T-helper 2 cell treated with Interferon-gamma antibody and Interleukin-4, amounts not matched to agents 5 μg/mL and 100 μg/mL, for 36 hours (primary cell): Measurements from ENCODE around the gene FOXP1.

Experiments used
- DNase-seq: peaks from one replicate; pipeline ENCODE4 v3.0.0; 2021; ENCODE audit warnings: low spot score
- H3K27ac Mint-ChIP-seq: one replicate; pipeline ENCODE4 v1.8.0; 2021; ENCODE audit warnings: mild to moderate bottlenecking, mixed read lengths
- H3K27me3 Mint-ChIP-seq: one replicate; pipeline ENCODE4 v1.8.0; 2021; ENCODE audit warnings: low read depth, mixed read lengths
- H3K36me3 Mint-ChIP-seq: one replicate; pipeline ENCODE4 v1.8.0; 2021; ENCODE audit warnings: low read depth, mixed read lengths
- H3K4me1 Mint-ChIP-seq: one replicate; pipeline ENCODE4 v1.8.0; 2021; ENCODE audit warnings: low read depth, mixed read lengths
- H3K4me3 Mint-ChIP-seq: one replicate; pipeline ENCODE4 v1.8.0; 2022; ENCODE audit warnings: mild to moderate bottlenecking, moderate library complexity, mixed read lengths
- H3K9me3 Mint-ChIP-seq: one replicate; pipeline ENCODE4 v1.8.0; 2021; ENCODE audit warnings: mixed read lengths

Gene FOXP1

DNA sequence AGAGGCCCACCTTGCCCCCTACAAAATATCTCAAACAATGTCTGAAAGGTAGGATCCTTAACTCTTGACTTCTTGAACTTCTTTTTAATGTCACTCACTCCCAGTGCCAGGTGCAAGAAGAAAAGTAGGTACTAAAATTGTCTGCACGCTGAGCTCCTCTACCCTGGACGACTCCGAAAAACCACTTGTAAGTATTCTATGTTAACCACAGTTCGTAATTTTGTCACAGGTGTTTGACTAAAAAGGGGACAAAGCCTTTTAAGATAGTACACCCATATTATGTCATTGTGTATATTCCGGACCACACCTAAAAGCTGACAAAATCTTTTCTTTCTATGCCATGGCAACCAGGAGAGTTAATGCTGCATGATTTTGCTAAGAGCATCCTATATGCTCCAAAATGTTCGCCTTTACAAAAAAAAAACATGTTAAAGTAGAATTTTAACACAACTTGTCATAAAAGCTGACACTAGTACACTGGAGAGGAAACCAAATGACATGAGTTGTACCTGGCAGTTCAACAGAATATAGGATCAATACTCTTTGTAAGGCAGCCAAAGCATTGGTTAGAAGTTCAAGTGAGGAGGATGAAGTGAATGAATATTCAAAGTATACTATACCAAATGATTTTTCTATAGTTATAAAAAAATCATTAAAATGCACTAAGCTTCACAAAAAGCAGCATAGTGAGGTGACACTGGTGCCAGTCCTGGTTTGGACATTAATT lies 210.5 kb downstream of the FOXP1 start:
- H3K4me3 Mint-ChIP-seq = peak overlapping the region; percentile 19
- peaks cover 14% of the 10 kb centered on the region for H3K27me3 Mint-ChIP-seq
- H3K4me1 Mint-ChIP-seq = peaks cover 23% of the 10 kb centered on the region
- no peaks in the 10 kb centered on the region for H3K9me3 Mint-ChIP-seq
- peak overlapping the region; percentile 74 for H3K27ac Mint-ChIP-seq
- peaks cover 17% of the 10 kb centered on the region for H3K36me3 Mint-ChIP-seq
- no peak for DNase-seq

DNA sequence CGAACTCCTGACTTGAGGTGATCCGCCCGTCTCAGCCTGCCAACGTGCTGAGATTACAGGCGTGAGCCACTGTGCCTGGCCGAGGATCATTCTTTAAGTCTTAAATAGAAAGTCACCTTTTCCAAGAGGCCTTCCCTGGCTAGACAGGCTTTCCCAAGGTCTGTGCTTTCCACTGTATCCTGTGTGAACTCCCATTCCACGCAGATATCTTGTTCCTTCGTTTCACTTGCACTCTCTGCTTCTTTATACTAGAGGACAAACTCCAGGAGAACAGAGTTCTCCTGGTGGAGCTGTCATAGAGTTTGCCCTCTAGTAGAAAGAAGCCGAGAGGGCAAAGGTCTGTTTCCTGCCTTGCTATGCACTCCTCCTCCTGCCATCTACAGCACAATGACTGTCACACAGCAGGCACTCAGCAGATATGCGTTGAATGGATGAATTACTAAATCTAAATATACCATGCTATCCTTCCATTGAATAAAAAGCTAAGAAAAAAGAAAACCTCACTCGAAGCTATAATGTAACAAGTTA lies 211.2 kb downstream of the FOXP1 start:
- Mint-ChIP-seq H3K27ac (peak overlapping the region; percentile 74), H3K4me3 (peak overlapping the region; percentile 41), H3K9me3 (no peaks in the 10 kb centered on the region), H3K27me3 (peaks cover 14% of the 10 kb centered on the region), H3K4me1 (peaks cover 21% of the 10 kb centered on the region), H3K36me3 (peaks cover 13% of the 10 kb centered on the region)
- DNase-seq = no peak

DNA sequence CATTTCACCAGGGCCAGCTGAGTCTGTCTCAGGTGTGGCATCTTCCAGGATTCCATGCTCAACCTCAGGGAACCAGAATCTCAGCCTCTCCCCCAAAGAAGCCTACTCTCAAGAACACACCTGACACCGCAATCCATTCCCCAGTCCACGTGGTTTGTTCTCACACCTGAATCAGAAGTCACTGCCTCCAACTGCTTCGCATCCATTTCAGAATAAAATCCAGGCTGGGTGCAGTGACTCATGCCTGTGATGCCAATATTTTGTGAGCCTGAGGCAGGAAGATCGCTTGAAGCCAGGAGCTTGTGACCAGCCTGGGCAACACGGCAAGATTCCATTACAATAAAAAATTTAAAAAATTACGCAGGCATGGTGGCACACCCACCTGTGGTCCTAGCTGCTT lies 212.2 kb downstream of the FOXP1 start:
- peaks cover 14% of the 10 kb centered on the region for H3K27me3 Mint-ChIP-seq
- H3K4me3 Mint-ChIP-seq = no peak overlapping the region
- peaks cover 25% of the 10 kb centered on the region for H3K4me1 Mint-ChIP-seq
- no peak for DNase-seq
- no peaks in the 10 kb centered on the region for H3K9me3 Mint-ChIP-seq
- H3K36me3 Mint-ChIP-seq = peaks cover 12% of the 10 kb centered on the region
- no peak overlapping the region for H3K27ac Mint-ChIP-seq

DNA sequence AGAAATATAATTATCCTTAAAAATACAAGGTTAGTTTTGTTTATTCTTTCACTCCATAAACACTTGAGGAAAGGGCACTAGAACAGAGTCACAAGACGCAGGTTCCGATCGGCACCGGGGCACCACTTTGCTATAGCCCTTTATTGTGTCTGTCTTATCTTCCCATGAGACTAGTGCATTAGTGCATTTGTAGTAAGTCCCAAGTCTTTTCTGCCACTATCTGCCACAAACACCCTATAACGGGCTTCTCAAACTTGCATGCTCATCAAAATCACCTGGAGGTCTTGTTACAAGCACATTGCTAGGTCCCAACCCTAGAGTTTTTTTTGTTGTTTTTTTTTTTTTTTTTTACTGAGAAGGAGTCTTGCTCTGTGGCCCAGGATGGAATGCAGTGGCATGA lies 213.1 kb downstream of the FOXP1 start:
- Mint-ChIP-seq H3K36me3 (peaks cover 7% of the 10 kb centered on the region), H3K27me3 (peaks cover 17% of the 10 kb centered on the region), H3K4me3 (no peak overlapping the region), H3K27ac (no peak overlapping the region), H3K9me3 (no peaks in the 10 kb centered on the region), H3K4me1 (peaks cover 25% of the 10 kb centered on the region)
- DNase-seq = no peak

DNA sequence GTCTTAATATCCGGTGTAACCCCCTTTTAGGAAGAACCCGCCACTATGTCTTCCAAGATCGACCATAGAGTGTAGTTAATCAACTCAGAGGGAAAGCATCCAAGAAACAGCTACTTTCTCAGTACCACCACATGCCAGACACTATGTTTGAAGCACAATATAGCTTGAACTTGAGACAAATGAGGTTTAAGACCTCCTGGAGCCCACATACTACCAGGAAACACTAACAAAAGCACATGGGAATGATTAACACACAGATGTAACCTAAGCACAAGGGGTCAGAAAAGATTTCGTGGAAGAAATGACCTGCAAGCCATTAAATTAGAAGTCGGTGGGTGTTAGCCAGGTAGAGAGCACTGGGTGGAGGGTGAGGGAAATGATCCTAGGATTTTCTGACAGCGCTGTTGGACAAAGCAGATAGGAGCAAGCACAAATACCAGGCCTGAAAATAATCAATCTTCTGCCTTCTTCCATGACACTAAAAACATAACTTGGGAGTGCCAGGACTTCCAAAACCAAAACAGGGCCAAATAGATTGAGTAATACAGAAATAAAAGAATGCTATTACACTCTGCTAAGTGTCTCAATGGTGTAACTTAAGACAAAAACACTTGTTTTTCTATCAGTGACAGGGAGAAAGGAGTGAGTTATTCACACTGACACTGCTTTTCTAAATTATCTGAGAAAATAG lies 213.7 kb downstream of the FOXP1 start:
- Mint-ChIP-seq H3K27me3 (peaks cover 13% of the 10 kb centered on the region), H3K9me3 (no peaks in the 10 kb centered on the region), H3K36me3 (peaks cover 3% of the 10 kb centered on the region), H3K4me1 (peaks cover 30% of the 10 kb centered on the region), H3K27ac (no peak overlapping the region), H3K4me3 (no peak overlapping the region)
- no peak for DNase-seq

DNA sequence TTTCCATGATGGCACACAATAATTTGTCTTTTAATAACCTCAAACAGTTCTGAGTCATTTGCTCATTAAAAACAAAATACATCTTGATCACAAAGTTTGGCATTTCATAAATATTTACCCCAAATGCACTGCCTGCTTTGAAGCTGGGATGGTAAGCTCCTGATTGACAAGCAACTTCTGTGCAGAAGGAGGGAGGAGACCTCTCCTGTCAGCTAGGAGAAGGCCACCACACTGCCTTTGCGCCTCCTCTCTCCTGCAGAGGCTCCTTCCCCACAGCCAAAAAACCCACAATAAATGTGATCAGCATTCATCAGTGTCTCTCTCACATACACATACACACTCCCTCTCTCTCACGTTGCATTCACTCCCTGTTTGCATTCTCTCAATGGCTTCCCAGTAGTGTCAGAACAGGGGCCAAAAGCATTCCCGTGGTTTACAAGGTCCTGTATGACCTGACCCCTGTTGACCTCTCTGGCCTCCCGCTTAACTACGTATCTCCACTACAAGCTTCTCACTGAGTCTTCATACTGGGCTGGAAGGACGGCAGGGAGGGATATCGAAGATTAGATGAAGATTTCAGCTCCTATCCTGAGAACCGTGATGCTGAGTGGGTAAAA lies 216.4 kb downstream of the FOXP1 start:
- Mint-ChIP-seq H3K4me1 (peaks cover 27% of the 10 kb centered on the region), H3K36me3 (no peaks in the 10 kb centered on the region), H3K27me3 (peaks cover 3% of the 10 kb centered on the region), H3K27ac (no peak overlapping the region), H3K4me3 (no peak overlapping the region), H3K9me3 (no peaks in the 10 kb centered on the region)
- no peak for DNase-seq

DNA sequence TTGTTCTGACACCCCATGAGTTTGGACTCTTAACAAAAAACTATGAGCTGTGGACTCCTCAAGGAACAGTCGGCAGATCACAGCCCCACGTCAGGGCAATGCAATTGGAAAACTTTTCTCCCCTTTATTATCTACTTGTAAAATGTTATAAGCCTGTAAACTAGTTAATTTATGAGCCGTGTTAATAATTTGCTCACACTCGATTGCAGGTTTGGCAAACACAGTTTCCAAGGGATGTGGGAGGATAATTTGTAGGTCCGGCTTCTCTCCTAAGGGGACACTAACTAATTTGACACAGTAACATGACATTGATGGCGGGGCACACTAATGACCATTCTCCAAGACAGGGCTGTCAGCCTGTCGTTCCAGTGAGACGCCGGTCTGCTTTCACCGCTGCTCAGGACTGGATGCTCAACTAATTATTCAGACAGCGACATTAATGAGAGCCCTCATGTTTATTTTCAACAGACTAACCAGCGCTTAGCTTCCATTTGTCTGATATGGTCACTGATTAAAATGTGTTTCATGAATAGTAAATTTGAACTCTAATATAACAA lies 222.1 kb downstream of the FOXP1 start:
- peaks cover 4% of the 10 kb centered on the region for H3K36me3 Mint-ChIP-seq
- peaks cover 3% of the 10 kb centered on the region for H3K27me3 Mint-ChIP-seq
- H3K4me3 Mint-ChIP-seq = no peak overlapping the region
- H3K9me3 Mint-ChIP-seq = no peaks in the 10 kb centered on the region
- peaks cover 63% of the 10 kb centered on the region for H3K4me1 Mint-ChIP-seq
- H3K27ac Mint-ChIP-seq = no peak overlapping the region
- no peak for DNase-seq

DNA sequence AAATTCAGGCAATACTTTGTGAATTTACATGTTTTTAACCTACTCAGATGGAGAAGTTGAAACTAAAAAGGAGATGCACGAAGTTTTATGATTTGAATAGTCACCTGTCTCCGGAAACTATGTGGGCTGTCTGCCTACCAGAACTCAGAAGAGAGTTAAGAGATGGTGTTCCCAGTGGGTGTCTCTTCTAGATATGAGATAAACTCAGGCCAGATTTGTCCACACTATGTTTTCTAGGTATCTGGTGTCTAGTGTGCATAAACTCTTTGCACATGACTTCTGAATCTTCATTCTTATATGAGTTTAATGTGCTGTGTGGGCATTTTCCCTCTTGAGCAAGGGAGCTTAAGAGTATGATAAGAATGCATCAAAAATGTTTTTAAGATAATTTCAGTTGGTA lies 222.8 kb downstream of the FOXP1 start:
- peaks cover 5% of the 10 kb centered on the region for H3K36me3 Mint-ChIP-seq
- H3K27ac Mint-ChIP-seq = peak overlapping the region; percentile 85
- peak; percentile 64 for DNase-seq
- H3K27me3 Mint-ChIP-seq = no peaks in the 10 kb centered on the region
- H3K4me1 Mint-ChIP-seq = peaks cover 65% of the 10 kb centered on the region
- H3K9me3 Mint-ChIP-seq = no peaks in the 10 kb centered on the region
- H3K4me3 Mint-ChIP-seq = peak overlapping the region; percentile 71

DNA sequence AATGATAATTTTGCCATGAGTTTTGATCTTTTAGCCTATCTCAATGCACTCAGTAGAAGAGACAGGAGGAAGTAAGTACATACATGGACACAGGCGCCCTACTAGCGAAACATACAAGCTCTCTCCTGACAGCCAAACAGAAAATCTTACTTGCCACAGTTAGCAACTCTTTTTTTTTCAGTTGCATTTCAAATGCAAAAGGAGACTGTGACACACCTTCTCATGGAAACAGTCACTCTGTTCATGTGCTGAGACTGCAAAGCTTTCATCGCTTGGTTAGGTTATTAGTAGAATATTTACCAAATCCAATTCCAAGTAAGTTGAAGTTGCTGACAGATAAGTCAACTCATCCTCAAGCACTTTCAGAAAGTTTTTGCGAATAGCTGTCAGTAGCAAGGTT lies 223.3 kb downstream of the FOXP1 start:
- Mint-ChIP-seq H3K36me3 (peaks cover 8% of the 10 kb centered on the region), H3K4me1 (peaks cover 65% of the 10 kb centered on the region), H3K27ac (peak overlapping the region; percentile 85), H3K27me3 (no peaks in the 10 kb centered on the region), H3K9me3 (no peaks in the 10 kb centered on the region), H3K4me3 (peak overlapping the region; percentile 71)
- DNase-seq = peak; percentile 49

DNA sequence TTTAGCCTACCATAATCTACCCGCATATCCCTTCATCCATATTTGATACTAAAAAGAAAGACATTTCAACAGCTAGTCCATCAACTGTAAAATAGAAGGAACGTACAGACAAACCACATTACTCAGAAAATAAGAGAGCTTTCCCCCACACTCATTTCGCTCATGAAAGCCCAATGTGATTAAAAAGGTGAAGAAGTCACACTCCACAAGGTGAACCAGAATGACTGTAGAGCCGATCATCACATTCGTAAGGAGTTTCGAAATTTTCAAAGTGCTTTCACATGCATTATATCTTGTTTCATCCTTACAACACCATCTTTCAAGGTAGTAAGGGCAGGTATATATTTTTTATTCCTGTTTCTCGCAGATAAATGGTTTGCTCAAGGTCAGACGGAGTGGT lies 225.3 kb downstream of the FOXP1 start:
- Mint-ChIP-seq H3K36me3 (peaks cover 8% of the 10 kb centered on the region), H3K9me3 (no peaks in the 10 kb centered on the region), H3K4me1 (peaks cover 52% of the 10 kb centered on the region), H3K4me3 (peak overlapping the region; percentile 29), H3K27ac (peak overlapping the region; percentile 19), H3K27me3 (no peaks in the 10 kb centered on the region)
- peak; percentile 54 for DNase-seq

DNA sequence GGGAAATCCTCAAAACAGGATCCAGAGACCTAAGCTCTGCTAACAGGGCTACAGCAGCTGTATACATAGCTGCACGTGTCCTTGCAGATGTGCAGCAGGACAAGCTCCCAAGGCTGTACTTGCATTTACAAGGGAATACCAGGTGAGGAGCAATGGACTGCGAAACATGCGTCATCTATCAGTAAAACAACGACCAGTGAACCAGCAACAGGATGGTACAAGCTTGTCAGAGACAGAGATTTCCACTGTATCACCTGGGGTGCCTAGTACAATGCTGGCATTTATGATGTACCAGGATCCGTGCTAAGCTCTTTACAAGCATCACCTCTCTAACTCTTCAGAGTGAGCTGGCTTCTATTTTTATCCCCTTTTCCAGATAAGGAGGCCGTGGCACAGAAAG lies 227.3 kb downstream of the FOXP1 start:
- Mint-ChIP-seq H3K36me3 (peaks cover 8% of the 10 kb centered on the region), H3K4me1 (peaks cover 41% of the 10 kb centered on the region), H3K4me3 (no peak overlapping the region), H3K9me3 (no peaks in the 10 kb centered on the region), H3K27ac (no peak overlapping the region), H3K27me3 (no peaks in the 10 kb centered on the region)
- no peak for DNase-seq

DNA sequence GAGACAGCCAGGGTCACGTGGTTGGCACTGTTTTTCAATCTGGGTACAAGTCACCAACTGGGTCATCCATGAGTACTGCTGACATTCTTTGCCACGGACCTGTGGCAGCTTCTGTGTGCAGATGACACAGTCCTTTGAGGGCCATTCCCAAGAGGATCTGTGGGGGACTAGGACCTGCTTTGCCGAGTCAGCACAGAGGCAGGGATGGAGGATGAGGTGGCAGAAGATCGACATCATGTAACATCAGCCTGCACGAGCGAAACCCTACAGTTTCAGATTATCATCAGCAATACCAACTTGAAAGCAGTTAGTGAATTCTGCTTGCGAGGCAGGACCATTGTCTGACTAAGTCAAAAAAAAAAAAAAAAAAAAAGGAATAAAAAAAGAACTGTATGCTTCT lies 227.7 kb downstream of the FOXP1 start:
- Mint-ChIP-seq H3K9me3 (no peaks in the 10 kb centered on the region), H3K27me3 (no peaks in the 10 kb centered on the region), H3K27ac (no peak overlapping the region), H3K36me3 (peaks cover 8% of the 10 kb centered on the region), H3K4me1 (peaks cover 38% of the 10 kb centered on the region), H3K4me3 (no peak overlapping the region)
- peak; percentile 29 for DNase-seq

DNA sequence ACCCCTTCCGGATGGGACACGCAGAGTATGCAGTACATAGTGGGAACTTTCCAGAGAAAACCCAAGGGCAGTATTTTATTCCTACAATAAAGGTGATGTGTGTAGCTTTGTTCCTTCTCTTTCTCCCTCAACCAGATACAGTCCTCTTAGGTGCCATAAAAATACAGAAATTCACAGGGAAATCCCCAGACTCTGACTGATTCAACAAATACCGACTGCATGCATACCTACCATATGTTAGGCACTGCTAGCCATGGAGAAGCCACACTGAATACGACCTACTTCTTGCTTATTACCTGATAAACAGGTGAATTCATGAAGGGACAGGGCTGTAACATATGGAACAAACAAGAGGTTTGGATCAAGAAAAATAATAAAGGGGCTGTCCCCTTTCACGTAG lies 228.5 kb downstream of the FOXP1 start:
- Mint-ChIP-seq H3K4me1 (peaks cover 32% of the 10 kb centered on the region), H3K27ac (no peak overlapping the region), H3K27me3 (no peaks in the 10 kb centered on the region), H3K4me3 (no peak overlapping the region), H3K9me3 (no peaks in the 10 kb centered on the region), H3K36me3 (peaks cover 8% of the 10 kb centered on the region)
- DNase-seq = no peak
